Stimulated activated CD4-positive, alpha-beta T cell treated with anti-CD3 and anti-CD28 coated beads, Interleukin-2, amount 100 ng/mL, for 4 hours (primary cell): ENCODE measurements around the gene PAX7.
"Not testable (repeated sequence)": the region's sequence is repeated elsewhere in the genome, so short reads cannot be mapped to it uniquely, and the experiment has no call there.

Source experiments
- DNase-seq: peaks from one replicate; pipeline ENCODE4 v3.0.0-alpha.2; 2020; ENCODE audit warnings: low read depth

Gene PAX7

GRCh38 chr1:18630511-18631495 lies at the start of gene PAX7:
TSS of gene PAX7 (plus strand) at chr1:18630846. CDS start at chr1:18631604, 758 bp downstream.
- no peak for DNase-seq

- DNase-seq = no peak
Observed at GRCh38 chr1:18581420-18581880, 49.2 kb upstream of the PAX7 start.

GRCh38 chr1:18582890-18583289 lies 47.8 kb upstream of the PAX7 start:
- no peak for DNase-seq

GRCh38 chr1:18583326-18583941 lies 47.2 kb upstream of the PAX7 start:
- no peak for DNase-seq

- DNase-seq = not testable (repeated sequence)
Observed at GRCh38 chr1:18586016-18586415, 44.6 kb upstream of the PAX7 start.

GRCh38 chr1:18588093-18588492 lies 42.6 kb upstream of the PAX7 start:
- no peak for DNase-seq

- no peak for DNase-seq
Observed at GRCh38 chr1:18592368-18592767, 38.3 kb upstream of the PAX7 start.

GRCh38 chr1:18597160-18598042 lies 33.2 kb upstream of the PAX7 start:
- peak; percentile 19 for DNase-seq

- DNase-seq = no peak
Observed at GRCh38 chr1:18599086-18599485, 31.6 kb upstream of the PAX7 start.

- no peak for DNase-seq
Observed at GRCh38 chr1:18599704-18600103, 30.9 kb upstream of the PAX7 start.

GRCh38 chr1:18602533-18603211 lies 28.0 kb upstream of the PAX7 start:
- DNase-seq = no peak

- DNase-seq = no peak
Observed at GRCh38 chr1:18603212-18603852, 27.3 kb upstream of the PAX7 start.

- no peak for DNase-seq
Observed at GRCh38 chr1:18606443-18607288, 24.0 kb upstream of the PAX7 start.

- DNase-seq = no peak
Observed at GRCh38 chr1:18607289-18607760, 23.3 kb upstream of the PAX7 start.

- DNase-seq = no peak
Observed at GRCh38 chr1:18608534-18608933, 22.1 kb upstream of the PAX7 start.

GRCh38 chr1:18611311-18611710 lies 19.3 kb upstream of the PAX7 start:
- DNase-seq = no peak

- DNase-seq = no peak
Observed at GRCh38 chr1:18612073-18612472, 18.6 kb upstream of the PAX7 start.

- no peak for DNase-seq
Observed at GRCh38 chr1:18614069-18614735, 16.4 kb upstream of the PAX7 start.
